ENCODE results near the gene PGBD2. TPM values are rescaled to one million over a fixed set of nuclear protein-coding genes. Genes with fewer than 3 reads are reported as not detected.
"Not testable (repeated sequence)": the region's sequence is repeated elsewhere in the genome, so short reads cannot be mapped to it uniquely, and the experiment has no call there.

PGBD2 gene
- total RNA-seq, 1 donor from 2014 or later: 12.5 TPM

GRCh38 chr1:248873993-248874533 lies 32.0 kb upstream of the PGBD2 start:
- TF ChIP-seq POLR2AphosphoS5 (IDR thresholded peaks at IDR 0.05; ENCODE audit: insufficient read depth in 1 of 2, low read depth in 1 of 2): peak in 1 of 2 donors; percentile 90
- no peak for TF ChIP-seq POLR2A (IDR thresholded peaks at IDR 0.05)
- TF ChIP-seq CTCF (IDR thresholded peaks at IDR 0.05): no peak
- Histone ChIP-seq H3K36me3 (no peaks in the 10 kb centered on the region), H3K4me3 (peak overlapping the region; percentile 68), H3K9me3 (no peaks in the 10 kb centered on the region), H3K4me1 (peaks cover 8% of the 10 kb centered on the region), H3K27me3 (no peaks in the 10 kb centered on the region), H3K27ac (peak overlapping the region; percentile 97)
- intact Hi-C loops (cut with DNase I): no loop called here
- peak in 1 of 2 donors; percentile 97 for DNase-seq (ENCODE audit: extremely low spot score in 2 of 2)

GRCh38 chr1:248881261-248881660 lies 24.8 kb upstream of the PGBD2 start:
- intact Hi-C loops (cut with DNase I): no loop called here
- DNase-seq (ENCODE audit: extremely low spot score in 2 of 2): no peak
- Histone ChIP-seq H3K4me1 (no peaks in the 10 kb centered on the region), H3K36me3 (no peaks in the 10 kb centered on the region), H3K27me3 (no peaks in the 10 kb centered on the region), H3K4me3 (no peak overlapping the region), H3K27ac (no peak overlapping the region), H3K9me3 (no peaks in the 10 kb centered on the region)
- TF ChIP-seq CTCF (IDR thresholded peaks at IDR 0.05) (no peak), POLR2AphosphoS5 (IDR thresholded peaks at IDR 0.05; ENCODE audit: insufficient read depth in 1 of 2, low read depth in 1 of 2) (no peak), POLR2A (IDR thresholded peaks at IDR 0.05) (no peak)

DNA sequence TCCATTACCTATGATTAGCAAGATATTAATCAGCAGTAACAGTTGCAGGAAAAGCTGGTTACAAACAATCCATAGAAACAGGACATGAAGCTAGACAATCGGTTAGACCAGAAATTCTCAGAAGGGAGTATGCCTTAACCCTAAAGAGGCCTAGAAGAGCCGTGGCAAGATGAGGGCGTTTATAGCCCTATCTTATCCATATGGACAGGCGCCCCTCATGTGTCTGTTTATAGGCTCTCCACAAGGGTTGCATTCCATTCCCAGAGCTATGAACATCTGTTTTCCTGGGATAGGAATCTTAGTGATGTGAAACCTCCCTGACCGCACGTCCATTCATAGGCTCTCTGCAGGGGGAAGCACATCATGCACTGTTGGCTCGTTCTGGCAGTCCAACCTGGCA lies 23.6 kb upstream of the PGBD2 start:
- H3K36me3 ChIP-seq; H3K4me3 ChIP-seq; intact Hi-C loops (cut with DNase I); H3K9me3 ChIP-seq; H3K27me3 ChIP-seq; H3K4me1 ChIP-seq; H3K27ac ChIP-seq; DNase-seq (ENCODE audit: extremely low spot score in 2 of 2): not testable (repeated sequence)

DNA sequence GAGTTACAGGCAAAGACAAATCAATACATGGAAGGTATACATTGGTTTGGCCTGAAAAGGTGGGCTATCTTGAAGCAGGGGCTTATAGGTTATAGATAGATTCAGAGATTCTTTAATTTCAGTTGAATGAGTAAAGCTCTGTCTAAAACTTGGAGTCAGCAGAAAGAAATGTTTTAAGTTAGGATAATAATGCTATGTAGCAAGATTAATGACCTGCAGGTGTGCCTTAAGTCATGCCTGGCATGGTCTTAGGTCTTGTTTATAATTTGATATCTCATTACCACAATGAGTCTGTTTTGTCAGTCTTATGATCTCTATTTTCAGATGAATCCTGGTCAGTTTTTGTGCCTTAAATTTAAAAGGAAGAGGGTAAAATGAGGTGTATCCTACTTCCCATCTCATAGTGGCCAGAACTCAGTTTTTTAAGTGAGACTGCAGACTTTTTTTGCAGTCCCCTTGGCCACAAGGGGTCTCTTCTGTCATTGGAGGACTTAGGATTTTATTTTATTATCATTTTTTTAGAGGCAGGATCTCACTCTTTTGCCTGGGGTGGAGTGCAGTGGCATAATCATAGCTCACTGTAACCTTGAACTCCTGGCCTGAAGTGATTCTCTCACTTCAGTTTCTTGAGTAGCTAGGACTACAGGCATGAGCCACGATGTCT lies 21.3 kb upstream of the PGBD2 start:
- TF ChIP-seq POLR2A (IDR thresholded peaks at IDR 0.05): no peak
- TF ChIP-seq CTCF (IDR thresholded peaks at IDR 0.05): no peak
- TF ChIP-seq POLR2AphosphoS5 (IDR thresholded peaks at IDR 0.05; ENCODE audit: insufficient read depth in 1 of 2, low read depth in 1 of 2): no peak
- Histone ChIP-seq H3K4me3 (no peak overlapping the region), H3K4me1 (no peaks in the 10 kb centered on the region), H3K27me3 (no peaks in the 10 kb centered on the region), H3K36me3 (no peaks in the 10 kb centered on the region), H3K9me3 (no peaks in the 10 kb centered on the region), H3K27ac (no peak overlapping the region)
- DNase-seq (ENCODE audit: extremely low spot score in 2 of 2): no peak
- intact Hi-C loops (cut with DNase I): no loop called here

GRCh38 chr1:248885646-248886045 lies 20.4 kb upstream of the PGBD2 start:
- no peaks in the 10 kb centered on the region for H3K36me3 ChIP-seq
- TF ChIP-seq POLR2AphosphoS5 (IDR thresholded peaks at IDR 0.05; ENCODE audit: insufficient read depth in 1 of 2, low read depth in 1 of 2) (no peak), POLR2A (IDR thresholded peaks at IDR 0.05) (no peak), CTCF (IDR thresholded peaks at IDR 0.05) (no peak)

More at GRCh38 chr1:248885646-248886045, 20.4 kb upstream of the PGBD2 start:
- intact Hi-C loops (cut with DNase I): no loop called here
- Histone ChIP-seq H3K4me3 (no peak overlapping the region), H3K27ac (no peak overlapping the region), H3K27me3 (no peaks in the 10 kb centered on the region), H3K4me1 (no peaks in the 10 kb centered on the region), H3K9me3 (no peaks in the 10 kb centered on the region)
- no peak for DNase-seq (ENCODE audit: extremely low spot score in 2 of 2)
